PFSK-1 (cell line): ENCODE data around the gene KRTAP13-2.

Source experiments
- FOXP2 ChIP-seq: optimal IDR thresholded peaks from 2 replicates; pipeline ENCODE3; 2011; ENCODE audit warnings: borderline replicate concordance, control low read depth, inconsistent platforms; ENCODE audit not compliant: insufficient read depth; ENCODE audit errors: extremely low read length, extremely low read depth
- POLR2AphosphoS5 ChIP-seq: IDR thresholded peaks from 2 replicates; pipeline ENCODE4 v1.6.1; 2012; ENCODE audit warnings: low read depth, mild to moderate bottlenecking, control low read depth, low read length, moderate library complexity
- SIN3A ChIP-seq: IDR thresholded peaks from 2 replicates; pipeline ENCODE4 v1.6.1; 2012; ENCODE audit warnings: mild to moderate bottlenecking, low read length, moderate library complexity, borderline replicate concordance; ENCODE audit not compliant: insufficient read depth
- TAF1 ChIP-seq: IDR thresholded peaks from 2 replicates; pipeline ENCODE4 v1.6.1; 2012; ENCODE audit warnings: low read length, control low read depth, borderline replicate concordance; ENCODE audit not compliant: insufficient read depth
- TF ChIP-seq, protein P1 (sequence below), 2 experiments: IDR thresholded peaks; 2 replicates each; pipeline versions ENCODE4 v1.6.1 to v1.8.0; 2011 to 2012; ENCODE audit warnings: low read depth in 2 of 2, low read length in 2 of 2, control low read depth in 1 of 2, inconsistent platforms in 1 of 2, mild to moderate bottlenecking in 1 of 2, moderate library complexity in 1 of 2; ENCODE audit not compliant: insufficient read depth in 1 of 2

Gene KRTAP13-2

DNA sequence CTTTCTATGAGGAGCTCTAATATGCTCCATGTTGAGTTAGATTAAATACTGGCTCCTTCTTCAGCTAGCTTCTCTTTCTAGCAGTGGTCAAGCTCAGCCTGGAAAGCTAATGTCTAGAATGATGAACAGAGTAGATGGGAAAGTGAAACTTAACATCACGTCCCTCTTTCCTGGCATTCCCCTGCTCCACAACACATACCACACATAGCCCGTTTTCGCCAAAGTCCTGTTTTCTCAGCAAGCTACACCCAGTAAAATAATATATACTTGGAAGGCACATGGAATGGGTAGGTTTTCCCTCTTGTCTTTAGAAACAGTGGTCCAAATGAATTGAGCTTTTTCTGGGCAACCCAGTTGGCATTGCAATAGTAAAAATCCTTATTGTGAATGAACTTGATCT, 38.3 kb downstream of the KRTAP13-2 start:
- TF ChIP-seq POLR2AphosphoS5 (no peak), TAF1 (no peak), SIN3A (no peak), FOXP2 (no peak)
- TF ChIP-seq, protein P1, sequence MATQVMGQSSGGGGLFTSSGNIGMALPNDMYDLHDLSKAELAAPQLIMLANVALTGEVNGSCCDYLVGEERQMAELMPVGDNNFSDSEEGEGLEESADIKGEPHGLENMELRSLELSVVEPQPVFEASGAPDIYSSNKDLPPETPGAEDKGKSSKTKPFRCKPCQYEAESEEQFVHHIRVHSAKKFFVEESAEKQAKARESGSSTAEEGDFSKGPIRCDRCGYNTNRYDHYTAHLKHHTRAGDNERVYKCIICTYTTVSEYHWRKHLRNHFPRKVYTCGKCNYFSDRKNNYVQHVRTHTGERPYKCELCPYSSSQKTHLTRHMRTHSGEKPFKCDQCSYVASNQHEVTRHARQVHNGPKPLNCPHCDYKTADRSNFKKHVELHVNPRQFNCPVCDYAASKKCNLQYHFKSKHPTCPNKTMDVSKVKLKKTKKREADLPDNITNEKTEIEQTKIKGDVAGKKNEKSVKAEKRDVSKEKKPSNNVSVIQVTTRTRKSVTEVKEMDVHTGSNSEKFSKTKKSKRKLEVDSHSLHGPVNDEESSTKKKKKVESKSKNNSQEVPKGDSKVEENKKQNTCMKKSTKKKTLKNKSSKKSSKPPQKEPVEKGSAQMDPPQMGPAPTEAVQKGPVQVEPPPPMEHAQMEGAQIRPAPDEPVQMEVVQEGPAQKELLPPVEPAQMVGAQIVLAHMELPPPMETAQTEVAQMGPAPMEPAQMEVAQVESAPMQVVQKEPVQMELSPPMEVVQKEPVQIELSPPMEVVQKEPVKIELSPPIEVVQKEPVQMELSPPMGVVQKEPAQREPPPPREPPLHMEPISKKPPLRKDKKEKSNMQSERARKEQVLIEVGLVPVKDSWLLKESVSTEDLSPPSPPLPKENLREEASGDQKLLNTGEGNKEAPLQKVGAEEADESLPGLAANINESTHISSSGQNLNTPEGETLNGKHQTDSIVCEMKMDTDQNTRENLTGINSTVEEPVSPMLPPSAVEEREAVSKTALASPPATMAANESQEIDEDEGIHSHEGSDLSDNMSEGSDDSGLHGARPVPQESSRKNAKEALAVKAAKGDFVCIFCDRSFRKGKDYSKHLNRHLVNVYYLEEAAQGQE (IDR thresholded peaks at IDR 0.05; ENCODE audit: insufficient read depth in 1 of 2, low read depth in 2 of 2, low read length in 2 of 2), result no peak

DNA sequence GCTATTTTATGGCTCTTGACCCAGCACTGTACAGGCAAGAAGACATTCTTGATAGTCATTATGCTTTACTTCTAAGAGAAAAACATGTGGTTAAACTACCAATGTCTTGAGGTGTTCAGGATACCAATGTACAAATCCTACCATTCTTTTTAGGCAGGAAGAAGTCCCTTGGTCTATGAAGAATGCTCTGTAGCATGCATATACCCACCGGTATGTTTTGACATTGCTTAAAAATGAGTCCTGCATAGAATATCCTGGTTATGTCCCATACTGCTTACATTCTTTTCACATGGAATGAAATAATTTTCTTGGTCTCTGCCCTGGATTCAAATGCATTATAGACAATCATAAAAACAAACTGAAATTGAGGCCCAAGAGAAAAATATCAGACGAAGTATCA, 39.4 kb downstream of the KRTAP13-2 start:
- no peak for TF ChIP-seq FOXP2
- TF ChIP-seq TAF1, result no peak
- no peak for TF ChIP-seq POLR2AphosphoS5
- no peak for TF ChIP-seq SIN3A
- TF ChIP-seq, protein P1 (IDR thresholded peaks at IDR 0.05; ENCODE audit: insufficient read depth in 1 of 2, low read depth in 2 of 2, low read length in 2 of 2), result no peak

DNA sequence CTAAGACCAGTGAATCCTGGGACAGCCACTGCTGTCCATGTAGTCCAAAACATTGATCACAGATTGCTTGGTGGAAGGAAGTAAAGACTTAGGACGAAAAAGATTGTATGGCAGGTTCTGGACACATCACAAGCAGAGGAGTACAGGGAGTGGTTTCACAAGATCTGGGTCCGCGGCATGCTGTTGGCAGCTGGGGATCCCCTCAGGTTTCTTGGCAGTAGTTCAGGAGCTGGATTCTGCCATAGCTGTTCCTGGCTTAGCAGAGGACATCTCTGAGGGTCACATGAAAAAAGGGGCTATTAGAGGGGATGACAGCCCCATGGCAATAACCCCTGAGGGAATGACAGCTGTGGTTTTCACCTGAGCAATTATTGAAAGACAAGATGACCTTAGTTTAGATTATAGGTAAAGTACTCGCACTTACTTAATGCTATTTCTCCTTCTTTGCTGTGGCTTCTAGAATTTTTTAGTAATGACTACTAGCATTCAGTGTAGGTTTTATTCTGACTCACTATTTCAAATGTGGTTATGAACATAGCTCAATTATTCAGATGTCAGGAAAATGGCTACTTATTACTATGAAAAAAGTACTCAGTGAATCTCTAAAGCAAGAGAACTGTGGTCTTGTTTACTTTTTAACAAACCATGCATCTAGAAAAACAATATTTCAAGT, 42.7 kb downstream of the KRTAP13-2 start:
- TF ChIP-seq SIN3A (no peak), FOXP2 (no peak), POLR2AphosphoS5 (no peak), TAF1 (no peak)
- TF ChIP-seq, protein P1 (IDR thresholded peaks at IDR 0.05; ENCODE audit: insufficient read depth in 1 of 2, low read depth in 2 of 2, low read length in 2 of 2), result no peak

DNA sequence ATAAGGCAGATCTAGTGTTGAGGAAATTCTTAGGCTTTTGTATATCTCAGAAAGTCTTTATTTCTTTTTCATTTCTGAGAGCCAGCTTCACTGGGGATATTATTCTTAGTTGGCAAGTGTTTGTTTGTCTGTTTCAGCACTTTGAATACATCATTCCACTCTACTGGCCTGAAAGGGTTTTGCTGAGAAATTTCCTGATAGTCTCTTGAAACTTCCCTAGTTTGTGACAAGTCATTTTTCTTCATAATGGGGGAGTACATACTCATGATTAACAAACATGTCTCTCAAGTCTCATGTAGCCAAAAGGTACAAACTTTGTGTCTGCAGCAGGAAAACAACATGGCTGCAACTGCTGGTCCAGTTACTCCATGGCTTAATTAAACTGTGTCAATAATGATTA, 45.7 kb downstream of the KRTAP13-2 start:
- TF ChIP-seq SIN3A (no peak), TAF1 (no peak), FOXP2 (no peak), POLR2AphosphoS5 (no peak)
- TF ChIP-seq, protein P1 (IDR thresholded peaks at IDR 0.05; ENCODE audit: insufficient read depth in 1 of 2, low read depth in 2 of 2, low read length in 2 of 2), result no peak
